PFSK-1 (cell line): ENCODE measurements around the gene KPNA5.

Experiments used
- REST ChIP-seq, 2 experiments: IDR thresholded peaks; 2 replicates each; pipeline versions ENCODE4 v1.6.1 to v1.8.0; 2011 to 2012; ENCODE audit warnings: low read depth in 2 of 2, low read length in 2 of 2, control low read depth in 1 of 2, inconsistent platforms in 1 of 2, mild to moderate bottlenecking in 1 of 2, moderate library complexity in 1 of 2; ENCODE audit not compliant: insufficient read depth in 1 of 2
- SIN3A ChIP-seq: IDR thresholded peaks from 2 replicates; pipeline ENCODE4 v1.6.1; 2012; ENCODE audit warnings: mild to moderate bottlenecking, low read length, moderate library complexity, borderline replicate concordance; ENCODE audit not compliant: insufficient read depth
- TAF1 ChIP-seq: IDR thresholded peaks from 2 replicates; pipeline ENCODE4 v1.6.1; 2012; ENCODE audit warnings: low read length, control low read depth, borderline replicate concordance; ENCODE audit not compliant: insufficient read depth

DNA sequence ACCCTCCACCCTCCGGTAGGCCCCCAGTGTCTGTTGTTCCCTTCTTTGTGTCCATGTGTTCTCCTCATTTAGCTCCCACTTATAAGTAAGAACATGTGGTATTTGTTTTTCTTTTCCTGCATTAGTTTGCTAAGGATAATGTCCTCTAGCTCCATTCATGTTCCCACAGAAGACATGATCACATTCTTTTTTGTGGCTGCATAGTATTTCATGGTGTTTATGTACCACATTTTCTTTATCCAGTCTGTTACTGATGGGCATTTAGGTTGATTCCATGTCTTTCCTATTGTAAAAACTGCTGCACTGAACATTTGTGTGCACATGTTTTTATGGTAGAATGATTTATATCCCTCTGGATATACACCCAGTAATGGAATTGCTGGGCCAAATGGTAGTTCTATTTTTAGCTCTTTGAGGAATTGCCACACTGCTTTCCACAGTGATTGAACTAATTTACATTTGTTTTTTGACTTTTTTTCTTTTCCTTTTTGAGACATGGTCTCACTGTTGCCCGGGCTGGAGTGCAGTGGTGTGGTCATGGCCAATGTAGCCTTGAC is 4.5 kb downstream of the KPNA5 start:
- TF ChIP-seq TAF1 (no peak), SIN3A (no peak), REST (IDR thresholded peaks at IDR 0.05; ENCODE audit: insufficient read depth in 1 of 2, low read depth in 2 of 2, low read length in 2 of 2) (no peak)
